ENCODE measurements around the gene LRRC28.

Gene LRRC28

GRCh38 chr15:99431661-99432091, 180.4 kb downstream of the LRRC28 start:
- H3K4me3 ChIP-seq (ENCODE audit: low read depth, low read length): no peak overlapping the region
- DNase-seq (ENCODE audit: low read depth, low spot score): no peak
- in situ Hi-C loops (cut with HindIII; ENCODE audit: low sequenced_read_pairs): no loop called here
- no peak for TF ChIP-seq CTCF (IDR thresholded peaks at IDR 0.05; ENCODE audit: low read depth, low read length)

- no peak overlapping the region for H3K4me3 ChIP-seq (ENCODE audit: low read depth, low read length)
These were observed 181.2 kb downstream of the LRRC28 start for GRCh38 chr15:99432271-99433025.

GRCh38 chr15:99433026-99433756, 181.9 kb downstream of the LRRC28 start:
- no peak for DNase-seq (ENCODE audit: low read depth, low spot score)
- in situ Hi-C loops (cut with HindIII; ENCODE audit: low sequenced_read_pairs): no loop called here
- TF ChIP-seq CTCF (IDR thresholded peaks at IDR 0.05; ENCODE audit: low read depth, low read length): no peak
- H3K4me3 ChIP-seq (ENCODE audit: low read depth, low read length): no peak overlapping the region

More at GRCh38 chr15:99432271-99433025, 181.2 kb downstream of the LRRC28 start:
- no peak for DNase-seq (ENCODE audit: low read depth, low spot score)
- in situ Hi-C loops (cut with HindIII; ENCODE audit: low sequenced_read_pairs): no loop called here
- TF ChIP-seq CTCF (IDR thresholded peaks at IDR 0.05; ENCODE audit: low read depth, low read length): no peak

- TF ChIP-seq CTCF (IDR thresholded peaks at IDR 0.05; ENCODE audit: low read depth, low read length): no peak
These were observed 182.6 kb downstream of the LRRC28 start for GRCh38 chr15:99433757-99434450.

GRCh38 chr15:99434506-99435112, 183.3 kb downstream of the LRRC28 start:
- H3K4me3 ChIP-seq (ENCODE audit: low read depth, low read length): no peak overlapping the region
- no peak for DNase-seq (ENCODE audit: low read depth, low spot score)
- in situ Hi-C loops (cut with HindIII; ENCODE audit: low sequenced_read_pairs): no loop called here

More at GRCh38 chr15:99433757-99434450, 182.6 kb downstream of the LRRC28 start:
- in situ Hi-C loops (cut with HindIII; ENCODE audit: low sequenced_read_pairs): no loop called here
- DNase-seq (ENCODE audit: low read depth, low spot score): no peak
- no peak overlapping the region for H3K4me3 ChIP-seq (ENCODE audit: low read depth, low read length)

More at GRCh38 chr15:99434506-99435112, 183.3 kb downstream of the LRRC28 start:
- no peak for TF ChIP-seq CTCF (IDR thresholded peaks at IDR 0.05; ENCODE audit: low read depth, low read length)
